Measurements from ENCODE around the gene CHST11.

CHST11 gene

DNA sequence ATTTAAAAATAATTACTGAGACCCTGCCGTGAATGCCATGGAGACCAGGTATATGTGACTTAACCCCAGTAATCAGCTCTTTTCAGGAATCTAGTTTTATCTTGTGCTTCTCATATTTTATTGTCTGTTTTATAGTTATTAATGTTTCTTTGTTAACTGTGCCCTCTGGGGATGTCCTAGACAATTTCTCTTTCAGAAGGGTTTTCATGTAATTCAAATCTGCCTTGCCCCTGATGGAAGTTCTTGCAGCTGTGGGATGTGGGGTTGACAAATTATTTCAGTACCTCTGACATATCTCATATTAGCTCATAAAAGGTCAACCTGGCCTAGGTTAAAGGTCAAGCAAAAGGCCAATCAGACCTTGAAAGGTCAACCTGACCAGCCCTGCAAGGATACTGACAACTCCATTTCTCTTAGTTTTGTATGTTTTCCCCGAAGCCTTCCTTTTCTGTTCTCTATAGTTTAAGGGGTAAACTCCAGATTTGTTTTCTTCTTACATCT is 319.0 kb downstream of the CHST11 start:
- TF ChIP-seq, protein P1, sequence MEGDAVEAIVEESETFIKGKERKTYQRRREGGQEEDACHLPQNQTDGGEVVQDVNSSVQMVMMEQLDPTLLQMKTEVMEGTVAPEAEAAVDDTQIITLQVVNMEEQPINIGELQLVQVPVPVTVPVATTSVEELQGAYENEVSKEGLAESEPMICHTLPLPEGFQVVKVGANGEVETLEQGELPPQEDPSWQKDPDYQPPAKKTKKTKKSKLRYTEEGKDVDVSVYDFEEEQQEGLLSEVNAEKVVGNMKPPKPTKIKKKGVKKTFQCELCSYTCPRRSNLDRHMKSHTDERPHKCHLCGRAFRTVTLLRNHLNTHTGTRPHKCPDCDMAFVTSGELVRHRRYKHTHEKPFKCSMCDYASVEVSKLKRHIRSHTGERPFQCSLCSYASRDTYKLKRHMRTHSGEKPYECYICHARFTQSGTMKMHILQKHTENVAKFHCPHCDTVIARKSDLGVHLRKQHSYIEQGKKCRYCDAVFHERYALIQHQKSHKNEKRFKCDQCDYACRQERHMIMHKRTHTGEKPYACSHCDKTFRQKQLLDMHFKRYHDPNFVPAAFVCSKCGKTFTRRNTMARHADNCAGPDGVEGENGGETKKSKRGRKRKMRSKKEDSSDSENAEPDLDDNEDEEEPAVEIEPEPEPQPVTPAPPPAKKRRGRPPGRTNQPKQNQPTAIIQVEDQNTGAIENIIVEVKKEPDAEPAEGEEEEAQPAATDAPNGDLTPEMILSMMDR (IDR thresholded peaks at IDR 0.05; ENCODE audit: low read depth, low read length) = no peak
- H3K4me3 ChIP-seq (ENCODE audit: low read depth, low read length) = no peak overlapping the region

DNA sequence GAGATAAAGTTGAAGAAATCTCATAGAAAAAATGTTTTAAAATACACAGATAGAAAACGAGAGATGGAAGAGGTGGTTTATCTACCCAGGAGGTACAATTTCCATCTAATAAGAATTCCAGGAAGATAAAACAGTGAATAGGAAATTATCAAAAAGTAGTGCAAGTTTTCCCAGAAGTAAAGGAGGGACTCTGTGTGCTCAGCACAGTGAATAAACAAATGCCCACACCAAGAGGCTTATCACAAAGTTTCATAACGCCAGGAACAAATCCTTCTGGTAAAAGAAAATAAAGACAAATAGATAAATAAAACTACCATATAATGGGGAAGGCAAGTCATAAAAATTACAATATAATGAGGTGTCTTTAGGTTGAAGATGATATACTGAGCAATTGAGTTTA is 322.4 kb downstream of the CHST11 start:
- no peak for DNase-seq (ENCODE audit: low read depth, low spot score)
- H3K4me3 ChIP-seq (ENCODE audit: low read depth, low read length) = no peak overlapping the region
- in situ Hi-C loops (cut with HindIII; ENCODE audit: low sequenced_read_pairs) = no loop called here
- TF ChIP-seq, protein P1 (IDR thresholded peaks at IDR 0.05; ENCODE audit: low read depth, low read length) = no peak

More for the DNA sequence above, 319.0 kb downstream of the CHST11 start:
- no peak for DNase-seq (ENCODE audit: low read depth, low spot score)
- in situ Hi-C loops (cut with HindIII; ENCODE audit: low sequenced_read_pairs) = no loop called here

DNA sequence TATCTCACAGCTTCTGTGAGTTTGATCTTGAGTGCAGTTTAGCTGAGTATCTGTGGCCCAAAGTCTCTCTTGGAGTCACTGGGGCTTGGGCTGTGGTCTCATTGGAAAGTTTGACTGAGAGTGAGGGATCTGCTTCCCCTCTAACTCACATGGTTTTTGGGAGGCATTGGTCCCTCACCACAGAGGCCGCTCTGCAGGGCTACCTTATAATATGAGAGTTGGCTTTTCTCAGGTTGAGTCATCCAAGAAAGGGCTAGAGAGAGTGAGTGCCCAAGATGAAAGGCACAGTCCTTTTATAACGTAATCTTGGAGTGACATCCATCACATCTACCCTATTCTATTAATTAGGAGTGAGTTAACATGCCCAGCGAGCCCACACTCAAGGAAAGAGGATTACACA is 325.5 kb downstream of the CHST11 start:
- no peak overlapping the region for H3K4me3 ChIP-seq (ENCODE audit: low read depth, low read length)
- TF ChIP-seq, protein P1 (IDR thresholded peaks at IDR 0.05; ENCODE audit: low read depth, low read length) = no peak
- in situ Hi-C loops (cut with HindIII; ENCODE audit: low sequenced_read_pairs) = no loop called here
- no peak for DNase-seq (ENCODE audit: low read depth, low spot score)

DNA sequence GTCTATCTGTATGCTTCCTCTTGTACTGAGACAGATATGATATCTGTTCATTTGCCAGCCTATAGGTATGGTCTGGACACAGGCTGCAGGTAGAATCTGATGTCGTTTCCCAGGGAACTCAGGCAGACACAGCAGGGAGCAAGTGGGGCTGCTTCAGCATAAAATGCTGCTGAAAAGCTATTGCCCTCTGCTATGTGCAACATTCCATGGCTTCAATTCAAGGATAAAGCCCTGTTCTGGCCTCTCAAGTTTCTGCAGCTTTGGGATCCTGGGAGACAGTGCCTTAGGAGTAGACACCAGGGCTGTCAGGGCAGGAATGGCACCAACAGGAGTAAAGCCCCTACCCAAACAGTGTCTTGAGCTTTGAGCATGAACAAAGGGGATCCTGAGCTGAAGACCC is 327.8 kb downstream of the CHST11 start:
- DNase-seq (ENCODE audit: low read depth, low spot score) = no peak
- no peak overlapping the region for H3K4me3 ChIP-seq (ENCODE audit: low read depth, low read length)
- in situ Hi-C loops (cut with HindIII; ENCODE audit: low sequenced_read_pairs) = no loop called here
- TF ChIP-seq, protein P1 (IDR thresholded peaks at IDR 0.05; ENCODE audit: low read depth, low read length) = no peak

DNA sequence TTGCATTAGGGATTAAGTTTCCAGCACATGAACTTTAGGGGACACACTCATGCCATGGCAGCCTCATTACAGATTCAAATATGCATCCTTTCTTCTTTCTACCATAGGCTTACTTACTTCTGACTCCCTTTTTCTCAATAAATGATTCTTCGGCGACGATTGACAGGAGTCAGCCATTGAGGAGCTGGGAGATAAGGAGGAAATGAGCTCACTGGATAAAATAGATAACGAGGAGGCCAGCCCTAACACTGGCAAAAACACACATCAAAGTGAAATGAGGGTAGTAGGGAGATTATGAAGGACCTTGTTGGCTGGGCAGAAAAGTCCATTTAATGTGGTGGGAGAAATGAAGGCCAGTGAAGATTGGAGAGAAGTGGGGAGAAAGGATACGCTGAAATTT is 329.1 kb downstream of the CHST11 start:
- no peak for DNase-seq (ENCODE audit: low read depth, low spot score)
- in situ Hi-C loops (cut with HindIII; ENCODE audit: low sequenced_read_pairs) = no loop called here
- H3K4me3 ChIP-seq (ENCODE audit: low read depth, low read length) = no peak overlapping the region
- TF ChIP-seq, protein P1 (IDR thresholded peaks at IDR 0.05; ENCODE audit: low read depth, low read length) = no peak

DNA sequence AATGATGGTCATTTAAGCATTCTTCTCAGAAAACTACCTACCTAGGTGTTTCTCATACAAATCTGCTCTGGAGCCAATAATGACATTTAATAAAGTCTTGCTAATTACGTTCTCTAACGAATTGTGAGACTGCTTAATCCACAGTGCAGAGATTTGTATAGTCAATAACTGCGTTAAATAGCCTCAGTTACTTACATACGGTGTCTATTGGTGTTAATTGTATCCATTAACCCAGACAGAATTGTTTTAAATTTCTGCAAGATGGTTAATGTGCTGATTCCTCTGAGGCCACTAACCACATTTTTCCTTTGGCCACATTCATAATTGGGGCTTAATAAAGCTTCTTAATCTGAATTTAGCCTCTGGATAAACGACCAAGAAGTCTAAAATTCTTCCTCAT is 329.6 kb downstream of the CHST11 start:
- no peak for DNase-seq (ENCODE audit: low read depth, low spot score)
- H3K4me3 ChIP-seq (ENCODE audit: low read depth, low read length) = no peak overlapping the region
- in situ Hi-C loops (cut with HindIII; ENCODE audit: low sequenced_read_pairs) = no loop called here
- TF ChIP-seq, protein P1 (IDR thresholded peaks at IDR 0.05; ENCODE audit: low read depth, low read length) = no peak

DNA sequence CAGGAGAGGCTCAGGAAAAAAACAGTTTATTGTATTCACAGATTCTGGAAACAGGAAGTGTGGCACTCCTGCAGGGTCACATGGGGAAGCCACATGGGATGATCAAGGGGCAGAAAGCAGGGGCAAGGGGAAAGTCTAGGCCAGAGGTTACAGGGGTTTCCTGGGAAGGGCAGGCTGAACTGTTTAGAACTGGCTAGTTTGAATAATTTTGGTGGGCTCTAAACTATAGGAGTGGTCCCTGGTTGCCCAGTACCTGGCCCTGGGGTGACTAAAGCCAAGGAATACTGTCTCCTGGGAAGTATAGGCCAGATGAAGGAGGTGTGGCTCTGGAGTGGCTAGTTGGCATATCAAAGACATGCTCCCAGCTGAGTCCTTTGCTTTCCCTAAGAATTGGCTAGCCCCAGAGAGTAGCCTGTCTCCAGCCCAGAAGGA is 332.1 kb downstream of the CHST11 start:
- in situ Hi-C loops (cut with HindIII; ENCODE audit: low sequenced_read_pairs) = no loop called here
- no peak overlapping the region for H3K4me3 ChIP-seq (ENCODE audit: low read depth, low read length)
- no peak for DNase-seq (ENCODE audit: low read depth, low spot score)
- TF ChIP-seq, protein P1 (IDR thresholded peaks at IDR 0.05; ENCODE audit: low read depth, low read length) = no peak

Data from astrocyte of the spinal cord (primary cell).